Epidermal melanocyte (primary cell): ENCODE measurements around the gene EPHB2.

Experiments
- DNase-seq: peaks from one replicate; pipeline ENCODE4 v3.0.0; 2011; ENCODE audit warnings: low spot score; ENCODE audit not compliant: insufficient read length

Gene EPHB2

DNA sequence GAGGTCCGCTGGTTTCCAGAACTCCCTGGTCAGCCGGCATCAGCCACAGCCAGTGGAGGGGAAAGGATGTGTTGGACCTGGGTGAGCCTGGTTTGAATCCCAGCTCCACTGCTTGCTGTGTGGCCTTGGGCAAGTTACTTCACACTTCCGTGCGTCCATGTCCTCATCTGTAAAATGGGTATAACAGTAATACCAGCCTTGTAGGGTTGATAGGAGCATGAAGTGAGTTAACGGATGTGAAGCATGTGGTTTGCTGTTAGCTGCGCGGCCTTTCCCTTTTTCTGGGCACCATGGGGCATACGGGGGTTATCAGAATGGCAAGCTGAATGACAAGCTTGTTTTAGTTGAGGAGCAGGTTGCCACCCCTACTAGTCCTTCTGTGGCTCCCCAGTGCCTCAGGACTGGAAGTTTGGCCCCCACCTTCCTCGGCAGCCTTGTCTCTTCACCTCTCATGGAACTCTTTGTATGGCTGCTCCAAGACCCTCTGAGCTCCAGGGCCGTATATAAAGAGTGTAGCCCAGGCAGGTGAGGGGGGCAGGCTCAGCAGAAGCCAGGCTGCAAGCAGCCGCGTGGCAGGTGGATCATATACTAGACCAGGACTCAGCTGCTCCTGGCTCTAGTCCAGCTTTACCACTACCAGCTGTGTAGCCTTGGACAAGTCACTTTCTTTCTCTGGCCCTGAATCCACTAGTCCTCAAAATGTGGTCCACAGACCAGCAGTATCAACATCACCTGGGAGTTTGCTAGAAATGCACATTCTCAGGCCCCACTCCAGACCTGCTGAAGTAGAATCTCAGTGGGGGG, 166.7 kb downstream of the EPHB2 start:
- no peak for DNase-seq

DNA sequence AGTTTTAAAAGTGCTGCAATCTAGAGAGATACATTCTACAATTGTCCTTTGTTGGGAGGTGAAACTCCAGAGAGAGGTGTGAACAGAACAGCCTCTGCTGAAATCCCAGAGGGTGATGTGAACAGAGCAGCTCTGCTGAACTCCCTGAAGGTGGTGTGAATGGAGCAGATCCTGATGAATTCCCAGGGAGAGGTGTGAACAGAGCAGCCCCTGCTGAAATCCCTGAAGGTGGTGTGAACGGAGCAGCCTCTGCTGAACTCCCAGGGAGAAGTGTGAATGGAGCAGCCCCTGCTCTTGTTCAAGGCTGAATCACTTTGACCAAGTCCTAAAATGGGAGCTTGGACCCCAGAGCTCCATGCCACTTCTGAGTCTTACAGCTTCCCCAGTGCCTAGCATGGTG, 167.3 kb downstream of the EPHB2 start:
- DNase-seq: no peak

DNA sequence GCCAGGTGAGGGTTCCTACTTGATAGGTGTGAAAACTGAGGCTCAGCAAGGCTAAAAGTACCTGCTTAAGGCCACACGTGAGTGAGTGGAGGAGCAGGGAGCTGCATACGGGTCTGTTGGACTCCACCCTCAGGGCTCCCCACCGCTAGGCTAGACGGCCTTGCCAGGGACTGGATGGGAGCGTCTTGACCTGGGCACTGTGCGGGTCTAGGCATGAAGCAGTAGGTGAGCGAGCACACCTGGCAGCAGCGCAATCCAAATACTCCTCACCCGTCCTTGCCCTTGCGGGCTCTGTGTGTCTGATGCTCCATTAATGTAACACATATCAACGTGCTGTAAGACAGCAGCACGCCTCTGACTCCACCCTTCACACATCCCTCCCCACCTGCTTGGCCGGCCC, 168.0 kb downstream of the EPHB2 start:
- DNase-seq: no peak

DNA sequence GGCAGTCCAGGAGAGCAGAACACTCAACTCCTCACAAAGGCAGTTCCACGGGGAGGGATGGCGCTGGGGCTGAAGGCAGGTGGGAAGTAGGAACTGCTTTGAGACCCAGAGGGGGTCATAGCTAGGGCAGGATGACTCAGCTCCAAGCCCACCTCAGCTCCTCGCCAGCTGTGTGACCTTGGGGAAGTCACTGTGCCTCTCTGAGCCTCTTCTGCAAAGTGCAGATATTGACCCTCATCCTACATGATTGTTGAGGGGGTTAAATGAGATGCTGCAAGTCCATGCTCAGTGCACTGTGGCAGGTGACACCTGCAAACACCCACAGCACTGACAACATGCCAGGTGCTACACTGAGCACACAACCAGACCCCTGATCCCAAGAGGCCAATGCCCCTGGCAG, 168.8 kb downstream of the EPHB2 start:
- DNase-seq: no peak

DNA sequence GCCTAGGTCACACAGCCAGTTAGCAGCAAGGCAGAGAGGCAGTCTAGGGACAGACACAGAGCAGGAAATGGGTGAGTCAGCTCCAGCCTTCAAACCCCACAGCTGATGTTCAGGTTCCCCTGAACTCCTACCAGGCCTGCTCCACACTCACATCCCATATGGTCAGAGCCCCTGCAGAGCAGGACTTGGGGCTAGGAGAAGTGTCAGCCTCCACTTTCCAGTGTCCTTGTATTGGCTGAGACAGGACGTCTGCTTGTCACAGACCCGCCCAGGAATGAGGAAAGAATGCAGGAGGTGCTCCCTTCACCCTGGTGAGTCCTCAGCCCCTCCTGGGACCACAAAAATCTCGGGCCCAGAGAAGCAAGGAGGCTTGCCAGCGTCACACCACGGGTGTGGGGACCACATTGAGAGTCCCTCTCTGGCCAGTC, 169.5 kb downstream of the EPHB2 start:
- no peak for DNase-seq

DNA sequence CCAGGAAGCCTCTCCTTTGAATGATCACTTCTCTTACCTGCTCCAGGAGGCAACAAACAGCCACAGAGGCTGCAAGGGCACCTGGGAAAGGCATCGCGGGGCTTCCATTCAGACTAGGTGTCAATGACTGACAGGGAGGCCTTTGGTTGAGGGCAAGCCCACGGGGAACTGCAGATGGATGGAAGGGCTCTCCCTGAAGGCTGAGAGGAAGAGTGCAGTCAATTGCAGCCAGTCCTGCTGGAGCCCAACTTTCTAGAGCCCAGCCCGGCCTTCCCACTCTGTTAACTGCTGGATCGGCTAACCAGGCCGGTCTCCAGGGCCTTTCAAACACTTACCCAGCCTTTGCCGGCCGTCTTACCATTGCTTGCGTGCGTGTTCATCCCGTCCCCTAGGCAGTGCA, 172.8 kb downstream of the EPHB2 start:
- no peak for DNase-seq

DNA sequence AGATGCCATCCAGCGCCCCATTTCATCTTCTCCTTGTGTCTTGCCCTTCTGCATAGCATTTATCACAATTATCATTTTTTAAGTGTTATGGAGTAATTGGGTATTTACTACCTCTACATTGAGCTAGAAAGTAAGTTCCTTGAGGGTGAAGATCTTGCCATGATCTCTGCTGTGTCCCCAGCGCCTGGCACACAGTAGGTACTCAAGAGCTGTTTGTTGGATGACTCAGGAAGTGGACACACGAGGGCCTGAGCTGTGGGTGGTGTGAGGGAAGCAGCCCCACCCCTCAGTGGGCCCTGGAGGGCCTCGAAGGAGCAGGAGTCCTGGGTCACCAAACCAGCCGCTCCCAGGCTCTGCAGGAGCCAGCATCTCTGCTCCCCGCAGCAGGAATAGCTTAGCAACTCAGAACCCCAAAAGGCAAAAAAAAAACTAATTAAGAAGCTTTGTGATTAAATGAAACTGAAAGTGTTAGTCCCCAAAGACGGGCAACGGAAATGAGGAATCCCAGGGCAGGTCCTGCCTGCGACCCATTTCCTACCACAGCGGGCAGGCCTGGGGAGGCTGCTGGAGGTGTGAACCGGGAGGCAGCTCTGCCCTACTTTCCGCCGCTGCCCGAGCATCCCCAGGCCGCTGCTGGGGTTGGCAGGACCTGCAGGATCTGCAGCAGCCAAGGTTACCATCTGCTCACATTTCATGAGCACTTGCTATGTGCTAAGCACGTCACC, 174.3 kb downstream of the EPHB2 start:
- no peak for DNase-seq

DNA sequence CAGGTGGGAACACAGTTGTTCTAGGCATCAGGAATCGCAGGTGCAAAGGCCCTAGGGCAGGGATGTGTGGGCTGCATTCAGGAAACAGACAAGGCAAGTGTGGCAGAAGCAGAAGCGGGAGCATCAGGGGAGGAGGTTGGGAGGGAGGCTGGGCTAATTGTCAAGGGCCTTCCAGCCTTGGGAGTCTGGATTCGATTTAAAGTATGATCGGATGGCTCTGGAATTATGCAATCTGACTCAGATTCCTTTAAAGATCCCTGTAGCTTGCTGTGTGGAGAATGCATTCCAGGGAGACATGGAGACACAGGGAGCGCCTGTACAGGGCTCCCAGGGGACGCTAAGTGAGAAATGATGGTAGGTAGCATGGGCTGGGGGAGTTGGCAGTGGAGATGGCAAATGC, 175.6 kb downstream of the EPHB2 start:
- DNase-seq: peak; percentile 72

DNA sequence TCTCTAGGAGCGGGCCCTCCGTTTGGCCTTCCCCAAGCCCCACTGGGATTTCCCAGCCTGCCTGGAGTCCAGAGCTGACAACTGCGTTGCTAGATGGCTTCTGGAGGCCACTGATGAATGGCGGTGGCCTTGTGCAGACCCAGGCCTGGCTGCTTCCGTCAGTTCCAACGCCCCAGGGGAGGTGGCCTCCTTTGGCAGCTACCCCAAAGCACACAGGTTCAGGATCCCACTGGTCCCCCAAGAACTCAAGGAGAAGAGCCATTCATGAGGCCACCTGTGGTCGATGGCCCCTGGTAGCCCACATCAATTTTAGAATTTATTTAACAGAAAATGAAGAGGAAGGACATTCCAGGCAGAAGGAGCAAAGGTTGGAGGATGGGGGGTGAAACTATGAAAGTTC, 176.9 kb downstream of the EPHB2 start:
- DNase-seq: no peak

DNA sequence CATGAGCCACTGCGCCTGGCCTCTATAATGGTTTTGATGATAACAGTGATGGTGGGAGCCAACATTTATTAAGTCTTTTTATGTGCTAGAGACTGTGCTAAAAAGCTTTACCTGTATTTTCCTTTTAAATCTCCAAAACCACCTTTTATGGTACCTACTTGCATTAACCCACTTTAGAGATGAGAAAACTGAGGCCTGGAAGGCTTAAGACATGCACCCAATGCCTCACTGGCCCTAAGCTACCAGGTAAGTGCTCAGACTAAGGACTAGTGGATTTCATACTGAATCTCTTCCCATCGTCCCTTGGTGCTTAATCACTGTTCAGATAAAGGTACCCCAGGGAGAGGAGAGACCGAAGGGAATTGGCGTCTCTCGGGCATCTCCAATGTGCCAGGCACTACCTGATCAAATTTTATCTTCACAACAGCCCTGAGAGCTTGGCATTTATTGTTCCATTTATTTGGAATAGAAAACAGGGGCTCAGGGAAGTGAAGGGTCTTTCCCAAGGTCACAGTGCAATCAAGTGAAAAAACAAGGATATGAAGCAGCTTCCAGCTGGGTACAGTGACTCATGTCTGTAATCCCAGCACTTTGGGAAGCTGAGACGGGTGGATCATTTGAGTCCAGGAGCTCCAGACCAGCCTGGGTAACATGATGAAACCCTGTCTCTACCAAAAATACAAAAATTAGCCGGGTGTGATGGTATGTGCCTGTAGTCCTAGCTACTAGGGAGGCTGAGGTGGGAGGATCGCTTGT, 177.9 kb downstream of the EPHB2 start:
- no peak for DNase-seq

DNA sequence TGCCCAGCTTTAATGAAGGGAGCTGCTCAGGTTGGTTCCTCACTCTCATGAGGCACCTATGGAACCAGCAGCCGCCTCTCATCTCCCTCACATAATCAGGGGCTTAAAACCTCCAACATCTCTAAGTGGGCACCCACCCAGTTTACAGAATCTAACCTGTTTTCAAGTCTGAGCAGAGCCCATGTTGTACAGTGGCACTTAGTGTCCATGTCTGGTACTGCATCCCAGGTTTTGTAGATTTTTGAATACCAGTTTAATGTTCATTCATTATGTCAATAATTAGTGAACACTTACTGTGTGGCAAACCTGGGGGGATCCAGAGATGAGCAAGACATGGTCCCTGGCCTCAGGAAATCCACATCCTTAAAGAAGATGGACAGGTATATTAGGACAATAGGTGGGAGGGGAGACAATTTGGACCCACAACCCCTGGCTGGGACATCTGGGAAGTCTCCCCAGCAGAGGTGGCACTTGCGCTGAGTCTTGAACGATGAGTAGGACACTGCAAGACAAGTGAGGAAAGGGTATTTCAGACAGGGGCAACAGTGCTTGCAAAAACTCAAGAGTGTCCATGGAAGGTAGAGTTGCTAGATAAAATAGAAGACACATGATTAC, 178.7 kb downstream of the EPHB2 start:
- peak; percentile 58 for DNase-seq

DNA sequence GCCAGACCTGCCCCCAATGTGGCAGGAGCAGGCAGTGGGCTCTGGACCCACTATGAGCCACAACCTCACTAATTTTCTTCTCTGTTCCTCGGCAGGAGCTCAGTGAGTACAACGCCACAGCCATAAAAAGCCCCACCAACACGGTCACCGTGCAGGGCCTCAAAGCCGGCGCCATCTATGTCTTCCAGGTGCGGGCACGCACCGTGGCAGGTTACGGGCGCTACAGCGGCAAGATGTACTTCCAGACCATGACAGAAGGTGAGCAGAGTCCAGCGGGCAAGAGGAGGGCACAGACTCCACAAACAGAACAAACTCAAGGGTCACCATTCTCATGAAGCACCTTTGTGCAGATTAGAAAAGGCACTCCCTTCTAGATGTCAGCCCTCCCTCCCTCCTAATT, 182.2 kb downstream of the EPHB2 start:
- DNase-seq: no peak

DNA sequence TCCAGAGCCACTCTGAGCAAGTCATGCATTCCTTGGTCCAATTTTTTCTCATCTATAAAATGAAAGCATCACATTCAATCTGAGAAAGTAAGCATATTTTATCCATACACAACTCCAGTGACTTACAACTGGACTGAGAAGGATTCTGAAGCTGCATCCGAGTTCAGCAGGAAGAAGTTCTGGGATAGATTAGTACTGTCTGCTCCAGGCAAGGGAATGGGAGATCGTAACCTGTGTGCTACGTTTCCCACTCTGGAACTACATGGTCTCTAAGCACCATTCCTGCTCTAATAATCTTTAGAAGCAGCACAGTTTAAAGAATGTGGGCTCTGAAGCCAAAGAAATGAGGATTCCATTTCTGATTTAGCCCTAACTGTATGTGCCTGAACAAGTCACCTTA, 182.7 kb downstream of the EPHB2 start:
- DNase-seq: no peak

DNA sequence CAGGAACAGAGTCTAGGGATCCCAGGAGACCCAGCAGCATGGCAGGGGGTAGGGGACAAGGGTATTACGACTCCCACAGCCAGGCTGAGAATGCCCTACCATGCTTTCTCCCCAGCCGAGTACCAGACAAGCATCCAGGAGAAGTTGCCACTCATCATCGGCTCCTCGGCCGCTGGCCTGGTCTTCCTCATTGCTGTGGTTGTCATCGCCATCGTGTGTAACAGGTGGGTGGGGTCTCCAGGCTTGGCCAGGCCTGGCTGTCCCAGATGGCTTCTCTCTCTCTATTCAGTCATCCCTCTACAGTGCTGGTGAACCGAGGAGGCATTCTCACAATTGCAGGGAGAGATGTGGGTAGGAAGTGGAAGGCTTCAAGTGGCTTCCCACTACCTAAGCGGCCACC, 184.7 kb downstream of the EPHB2 start:
- no peak for DNase-seq

DNA sequence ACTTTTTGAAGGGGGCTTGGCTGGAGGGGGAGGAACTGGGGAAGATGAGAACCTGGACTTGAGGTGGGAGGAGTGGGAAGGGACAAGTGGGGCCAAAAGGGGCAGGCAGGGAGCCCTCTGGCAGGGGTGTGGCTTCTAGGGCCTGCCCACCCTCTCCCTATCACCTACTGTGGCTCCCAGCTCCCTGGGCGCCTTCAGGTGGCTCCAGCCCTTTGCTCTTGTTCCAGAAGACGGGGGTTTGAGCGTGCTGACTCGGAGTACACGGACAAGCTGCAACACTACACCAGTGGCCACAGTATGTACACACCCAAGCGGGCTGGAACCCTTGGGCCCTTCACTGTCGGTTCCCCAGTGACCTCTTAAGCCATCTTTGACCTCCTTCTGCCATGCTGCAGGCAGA, 185.5 kb downstream of the EPHB2 start:
- no peak for DNase-seq

DNA sequence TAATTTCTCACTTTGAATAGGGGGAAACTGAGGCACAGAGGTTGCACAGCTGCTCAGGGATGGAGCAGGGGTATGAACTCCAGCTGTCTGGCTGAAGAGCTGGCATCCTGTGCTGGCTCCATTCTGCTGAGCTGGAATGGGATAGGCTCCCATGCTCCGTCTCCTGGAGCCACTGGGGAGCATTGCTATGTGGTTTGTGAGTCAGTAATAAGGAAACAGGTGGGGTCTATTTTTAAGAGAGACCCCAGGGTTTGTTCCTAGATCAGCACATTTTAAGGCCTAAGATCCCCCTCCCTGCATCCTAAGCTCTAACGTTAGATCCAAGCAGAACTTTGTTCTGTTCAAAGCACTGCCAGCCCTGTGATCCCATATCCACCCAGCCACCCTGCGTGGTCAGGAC, 189.8 kb downstream of the EPHB2 start:
- no peak for DNase-seq

DNA sequence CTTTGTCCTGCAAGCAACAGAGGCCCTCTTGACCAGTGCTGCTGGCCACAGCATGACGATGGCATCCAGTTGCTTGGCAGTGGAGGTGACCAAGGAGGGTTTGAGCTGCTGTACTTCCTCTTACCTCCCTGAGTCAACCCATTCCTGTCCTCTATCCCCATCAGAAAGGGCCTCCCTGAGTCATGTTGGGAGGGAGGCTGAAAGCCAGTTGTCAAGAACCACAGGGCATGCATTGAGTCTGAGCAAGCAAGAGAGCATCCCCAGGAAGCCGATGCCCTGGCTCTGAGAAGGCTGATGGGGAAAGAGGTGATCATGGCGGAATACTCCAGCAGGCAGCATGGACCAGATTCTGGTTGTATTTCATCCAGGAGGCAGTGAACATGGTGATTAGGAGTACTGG, 192.5 kb downstream of the EPHB2 start:
- no peak for DNase-seq

DNA sequence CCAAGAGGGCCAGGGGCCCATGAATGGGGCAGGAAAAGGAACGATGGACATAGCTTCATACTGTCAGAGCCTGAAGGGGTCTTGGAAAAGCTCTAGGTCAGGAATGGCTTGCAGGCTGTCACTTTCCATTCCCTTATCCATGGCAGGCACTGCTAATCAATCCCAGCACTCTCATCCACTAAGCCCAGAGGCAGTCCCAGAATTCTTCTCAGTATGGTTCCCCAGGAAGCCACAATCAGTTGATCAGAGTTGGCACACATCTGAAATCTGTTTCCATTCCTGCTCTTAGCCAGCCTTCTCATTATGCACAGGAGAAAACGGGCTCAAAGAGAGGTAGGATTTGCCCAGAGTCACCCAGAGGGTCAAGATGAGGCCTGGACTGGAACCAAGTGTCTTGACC, 196.3 kb downstream of the EPHB2 start:
- DNase-seq: no peak

DNA sequence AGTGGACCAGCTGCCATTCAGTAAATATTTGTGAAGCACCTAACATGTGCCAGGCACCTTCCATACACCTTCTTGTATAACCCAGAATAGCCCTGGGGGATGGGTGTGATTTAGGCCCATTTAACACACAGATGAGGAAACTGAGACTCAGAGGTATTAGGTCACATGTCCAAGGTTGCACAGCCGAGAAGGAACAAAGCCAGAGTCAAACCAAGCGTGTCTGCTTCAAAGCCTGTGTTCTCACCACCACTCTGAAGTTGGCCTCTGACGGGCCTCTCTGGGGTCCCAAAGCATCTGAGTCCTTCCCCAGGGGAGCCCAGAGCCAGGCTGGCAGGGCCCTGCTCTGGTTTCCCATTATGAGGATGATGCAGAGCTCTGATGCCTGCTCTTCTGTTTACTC, 196.9 kb downstream of the EPHB2 start:
- DNase-seq: no peak

DNA sequence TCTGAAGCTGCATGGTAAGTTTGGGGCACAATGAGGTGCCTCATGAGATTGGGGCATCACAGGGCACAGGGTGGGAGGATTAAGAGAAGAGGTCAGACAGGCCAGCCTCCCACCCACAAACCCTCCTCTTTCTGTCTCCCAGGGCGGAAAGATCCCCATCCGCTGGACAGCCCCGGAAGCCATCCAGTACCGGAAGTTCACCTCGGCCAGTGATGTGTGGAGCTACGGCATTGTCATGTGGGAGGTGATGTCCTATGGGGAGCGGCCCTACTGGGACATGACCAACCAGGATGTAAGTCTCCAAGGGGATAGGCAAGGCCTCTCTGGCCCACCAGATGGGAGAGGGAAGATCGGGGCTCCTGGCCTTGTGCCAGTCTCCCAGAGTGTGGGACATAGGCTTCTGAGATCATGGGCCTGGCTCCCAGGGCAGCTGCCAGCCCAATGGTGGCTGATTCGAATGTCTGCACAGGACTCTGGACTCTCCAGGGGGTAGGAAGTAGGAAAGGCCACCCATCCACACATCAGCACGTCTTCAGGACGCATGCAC, 198.3 kb downstream of the EPHB2 start:
- no peak for DNase-seq

DNA sequence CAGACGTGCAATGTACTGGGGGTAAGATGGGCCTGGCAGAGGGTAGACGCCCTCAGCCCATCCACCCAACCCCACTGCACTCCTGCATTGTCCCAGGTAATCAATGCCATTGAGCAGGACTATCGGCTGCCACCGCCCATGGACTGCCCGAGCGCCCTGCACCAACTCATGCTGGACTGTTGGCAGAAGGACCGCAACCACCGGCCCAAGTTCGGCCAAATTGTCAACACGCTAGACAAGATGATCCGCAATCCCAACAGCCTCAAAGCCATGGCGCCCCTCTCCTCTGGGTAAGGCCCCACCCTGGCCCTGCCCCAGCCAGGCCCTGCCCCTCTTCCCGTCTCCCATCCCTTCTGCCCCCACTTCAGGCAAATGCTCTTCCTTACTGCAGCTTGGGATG, 199.6 kb downstream of the EPHB2 start:
- DNase-seq: no peak
